Liver (tissue), 9 donors: ENCODE results near the gene C11orf68. TPM values are rescaled to one million over a fixed set of nuclear protein-coding genes. Genes with fewer than 3 reads are reported as not detected.
A peak's percentile ranks its signal among the peaks of the same experiment; 100 is the strongest.

ENCODE experiments used
- DNase-seq: peaks from one replicate; pipeline ENCODE4 v3.0.0-alpha.2; 2017; ENCODE audit warnings: low spot score
- H3K27ac ChIP-seq, 2 donors: one replicate each; pipeline ENCODE4 v1.7.0; 2013; ENCODE audit warnings: inconsistent platforms in 2 of 2, low read length in 2 of 2, control low read depth in 1 of 2, low read depth in 1 of 2, mild to moderate bottlenecking in 1 of 2
- H3K27me3 ChIP-seq, 4 donors: one replicate each; pipeline versions ENCODE4 v1.6.1 to v1.7.0; 2013; ENCODE audit warnings: low read length in 3 of 4, inconsistent platforms in 1 of 4, mild to moderate bottlenecking in 1 of 4, moderate library complexity in 1 of 4; ENCODE audit not compliant: control insufficient read depth in 4 of 4, insufficient read depth in 4 of 4
- H3K36me3 ChIP-seq, 4 donors: one replicate each; pipeline versions ENCODE4 v1.6.1 to v1.7.0; 2013; ENCODE audit warnings: low read length in 3 of 4, mild to moderate bottlenecking in 3 of 4, low read depth in 1 of 4, moderate library complexity in 1 of 4; ENCODE audit not compliant: control insufficient read depth in 4 of 4, insufficient read depth in 3 of 4
- H3K4me1 ChIP-seq, 4 donors: one replicate each; pipeline versions ENCODE4 v1.6.1 to v1.7.0; 2013; ENCODE audit warnings: low read length in 3 of 4, mild to moderate bottlenecking in 3 of 4, moderate library complexity in 1 of 4; ENCODE audit not compliant: control insufficient read depth in 4 of 4, insufficient read depth in 4 of 4
- H3K4me3 ChIP-seq, 3 donors: one replicate each; pipeline versions ENCODE4 v1.6.1 to v1.7.0; 2013; ENCODE audit warnings: low read length in 3 of 3, control low read depth in 1 of 3, low read depth in 1 of 3, mild to moderate bottlenecking in 1 of 3
- H3K9ac ChIP-seq, 2 donors: one replicate each; pipeline ENCODE4 v1.7.0; 2013; ENCODE audit warnings: low read length in 2 of 2, mild to moderate bottlenecking in 2 of 2, moderate library complexity in 2 of 2, control low read depth in 1 of 2, low read depth in 1 of 2
- H3K9me3 ChIP-seq, 4 donors: one replicate each; pipeline versions ENCODE4 v1.6.1 to v1.7.0; 2013; ENCODE audit warnings: low read length in 3 of 4; ENCODE audit not compliant: control insufficient read depth in 4 of 4
- ATF3 ChIP-seq: IDR thresholded peaks from 2 replicates; pipeline ENCODE4 v1.6.1; 2016; ENCODE audit warnings: antibody characterized with exemption
- CTCF ChIP-seq: fragments of 150-350 bp; IDR thresholded peaks from 2 replicates; pipeline ENCODE4 v1.5.1; 2017; ENCODE audit warnings: improper control_type of control experiment, low read depth, low read length; ENCODE audit not compliant: missing input control
- EGR1 ChIP-seq, 2 donors: IDR thresholded peaks; 2 replicates each; pipeline ENCODE4 v1.6.1; 2016 to 2018; ENCODE audit warnings: antibody characterized with exemption in 2 of 2, low read depth in 2 of 2
- FOXA1 ChIP-seq: IDR thresholded peaks from 2 replicates; pipeline ENCODE4 v1.6.1; 2016; ENCODE audit warnings: antibody characterized with exemption
- FOXA2 ChIP-seq: IDR thresholded peaks from 2 replicates; pipeline ENCODE4 v1.6.1; 2016; ENCODE audit warnings: antibody characterized with exemption
- GABPA ChIP-seq, 2 donors: IDR thresholded peaks in 1 of 2; conservative IDR thresholded peaks in 1 of 2; 2 replicates each; pipeline ENCODE4 v1.6.1; 2016; ENCODE audit warnings: antibody characterized with exemption in 2 of 2, mild to moderate bottlenecking in 1 of 2, moderate library complexity in 1 of 2
- HNF4A ChIP-seq, 2 donors: conservative IDR thresholded peaks; 2 replicates each; pipeline ENCODE4 v1.6.1; 2016; ENCODE audit warnings: antibody characterized with exemption in 2 of 2, mild to moderate bottlenecking in 2 of 2
- HNF4G ChIP-seq: IDR thresholded peaks from 2 replicates; pipeline ENCODE4 v1.6.1; 2016; ENCODE audit warnings: antibody characterized with exemption
- JUND ChIP-seq, 2 donors: IDR thresholded peaks; 2 replicates each; pipeline ENCODE4 v1.6.1; 2016; ENCODE audit warnings: antibody characterized with exemption in 2 of 2
- MAX ChIP-seq: IDR thresholded peaks from 2 replicates; pipeline ENCODE4 v1.6.1; 2016; ENCODE audit warnings: antibody characterized with exemption
- NR2F2 ChIP-seq: IDR thresholded peaks from 2 replicates; pipeline ENCODE4 v1.6.1; 2016; ENCODE audit warnings: antibody characterized with exemption
- RAD21 ChIP-seq, 2 donors: IDR thresholded peaks; 2 replicates each; pipeline ENCODE4 v1.6.1; 2016; ENCODE audit warnings: antibody characterized with exemption in 2 of 2, mild to moderate bottlenecking in 2 of 2
- REST ChIP-seq: IDR thresholded peaks from 2 replicates; pipeline ENCODE4 v1.6.1; 2016; ENCODE audit warnings: antibody characterized with exemption, mild to moderate bottlenecking
- RXRA ChIP-seq, 2 donors: IDR thresholded peaks; 2 replicates each; pipeline ENCODE4 v1.6.1; 2017 to 2018; ENCODE audit warnings: antibody characterized with exemption in 2 of 2, mild to moderate bottlenecking in 1 of 2
- SP1 ChIP-seq: IDR thresholded peaks from 2 replicates; pipeline ENCODE4 v1.6.1; 2018; ENCODE audit warnings: antibody characterized with exemption, mild to moderate bottlenecking
- TAF1 ChIP-seq: conservative IDR thresholded peaks from 2 replicates; pipeline ENCODE4 v1.6.1; 2016; ENCODE audit warnings: antibody characterized with exemption, mild to moderate bottlenecking
- YY1 ChIP-seq: IDR thresholded peaks from 2 replicates; pipeline ENCODE4 v1.6.1; 2016; ENCODE audit warnings: antibody characterized with exemption, mild to moderate bottlenecking
- ZBTB33 ChIP-seq: IDR thresholded peaks from 2 replicates; pipeline ENCODE4 v1.6.1; 2016; ENCODE audit warnings: antibody characterized with exemption
- WGBS: extraction: QIAGEN DNeasy Blood & Tissue Kit; methylation state at CpG from one replicate; pipeline ENCODE4 v1.1.7; 2013; 5-methylcytosine and 5-hydroxymethylcytosine counted together
- polyA plus RNA-seq, 2 donors: library from polyadenylated mRNA; stranded (reverse) in 1 of 2; unstranded in 1 of 2; fragments of 200-250 nt in 1 of 2; fragments of >200 nt in 1 of 2; fragmentation: Nextera tagmentation in 1 of 2; extraction: Ambion mirVana in 1 of 2; gene quantifications; one replicate each; pipeline versions ENCODE4 v1.2.1 to v1.2.3, GENCODE V29; 2013 to 2015
- total RNA-seq, 2 donors: library from RNA; depleted of rRNA; stranded (reverse); fragments of >200 nt; gene quantifications; one replicate each; pipeline ENCODE4 v1.2.3, GENCODE V29; 2014
- donor health status: healthy.
- donor health status: healthy.
- donor health status: healthy.
- donor health status: healthy.
- donor health status: healthy.

C11orf68 gene
- total and polyA plus RNA-seq, 4 donors, result 4.4 to 15.4 (median 11.2) TPM

GRCh38 chr11:65887723-65888162 lies 31.1 kb downstream of the C11orf68 start:
- 7% methylated on average over 23 of the region's 23 CpGs for WGBS
- Histone ChIP-seq H3K27ac (peak overlapping the region; percentile 83 to 89), H3K9ac (peak overlapping the region; percentile 23 to 48), H3K4me3 (peak overlapping the region; percentile 62 to 94 (median 93)), H3K27me3 (no peaks in the 10 kb centered on the region), H3K4me1 (peaks cover 10 to 47% (median 29%) of the 10 kb centered on the region in 4 donors), H3K9me3 (no peaks in the 10 kb centered on the region), H3K36me3 (peaks cover 0 to 9% (median 2%) of the 10 kb centered on the region in 4 donors)
- DNase-seq, result no peak
- no peak for TF ChIP-seq MAX
- TF ChIP-seq JUND (IDR thresholded peaks at IDR 0.05), result no peak

GRCh38 chr11:65886826-65887722 lies 31.8 kb downstream of the C11orf68 start:
- Histone ChIP-seq H3K36me3 (peaks cover 0 to 12% (median 2%) of the 10 kb centered on the region in 4 donors), H3K27me3 (no peaks in the 10 kb centered on the region), H3K4me3 (peak overlapping the region in 2 of 3 donors; percentile 62 to 93), H3K9ac (no peak overlapping the region), H3K9me3 (no peaks in the 10 kb centered on the region), H3K4me1 (peaks cover 10 to 43% (median 27%) of the 10 kb centered on the region in 4 donors), H3K27ac (peak overlapping the region in 1 of 2 donors; percentile 89)
- DNase-seq, result no peak
- WGBS, result 90% methylated on average over 14 of the region's 14 CpGs
- no peak for TF ChIP-seq MAX
- TF ChIP-seq ATF3, result no peak
- TF ChIP-seq SP1, result no peak
- no peak for TF ChIP-seq JUND (IDR thresholded peaks at IDR 0.05)
- TF ChIP-seq ZBTB33, result no peak
- TF ChIP-seq HNF4G, result no peak
- no peak for TF ChIP-seq EGR1 (IDR thresholded peaks at IDR 0.05; ENCODE audit: low read depth in 2 of 2)
- no peak for TF ChIP-seq YY1
- no peak for TF ChIP-seq CTCF
- no peak for TF ChIP-seq RXRA (IDR thresholded peaks at IDR 0.05)
- no peak for TF ChIP-seq FOXA1
- no peak for TF ChIP-seq FOXA2
- no peak for TF ChIP-seq TAF1
- no peak for TF ChIP-seq GABPA (IDR thresholded peaks at IDR 0.05 in 1 of 2, conservative IDR thresholded peaks at IDR 0.05 in 1 of 2)
- no peak for TF ChIP-seq REST
- no peak for TF ChIP-seq RAD21 (IDR thresholded peaks at IDR 0.05)
- no peak for TF ChIP-seq NR2F2
- TF ChIP-seq HNF4A (conservative IDR thresholded peaks at IDR 0.05), result no peak
